OCI-LY7 (cell line): ENCODE results near the gene APBB1. TPM values are rescaled to one million over a fixed set of nuclear protein-coding genes. Genes with fewer than 3 reads are reported as not detected.

Source experiments
- BruUV-seq: library from RNA; stranded (reverse); fragments of 400-500 nt; replicated peaks from 2 replicates; lab custom pipeline; 2021; lab: Mats Ljungman, UMichigan
- CTCF ChIA-PET: fragments of 300-600 bp; sonication (Branson Sonifier 250); formaldehyde crosslinking; loops from one replicate; lab custom pipeline; 2022; ENCODE audit warnings: antibody characterized with exemption; ENCODE audit not compliant: unreplicated experiment; lab: Charles Lee
- POLR2A ChIA-PET: fragments of 300-600 bp; sonication (Branson Sonifier 250); formaldehyde crosslinking; loops from one replicate; lab custom pipeline; 2022; ENCODE audit warnings: antibody characterized with exemption; lab: Charles Lee
- DNase-seq: peaks from one replicate; pipeline ENCODE4 v3.0.0-alpha.2; 2015; ENCODE audit warnings: low spot score
- H2AFZ ChIP-seq: fragments of 200-600 bp; sonication (generic), shearing (Covaris generic); 2 replicates; pipeline ENCODE4 v1.6.1; 2014; ENCODE audit warnings: mild to moderate bottlenecking, antibody characterized with exemption, low read length, moderate library complexity
- H3K27ac ChIP-seq: fragments of 200-600 bp; sonication (generic); 2 replicates; pipeline ENCODE4 v1.5.1; 2014; ENCODE audit warnings: mixed run types, low read depth, mild to moderate bottlenecking, moderate library complexity, low read length, inconsistent platforms; ENCODE audit not compliant: poor library complexity, severe bottlenecking
- H3K36me3 ChIP-seq: fragments of 200-600 bp; sonication (generic); 2 replicates; pipeline ENCODE4 v1.6.1; 2014; ENCODE audit warnings: mild to moderate bottlenecking, antibody characterized with exemption, low read length, moderate library complexity, mixed read lengths; ENCODE audit not compliant: insufficient read depth
- H3K4me1 ChIP-seq: fragments of 200-600 bp; sonication (generic); 2 replicates; pipeline ENCODE4 v1.5.1; 2014; ENCODE audit warnings: mild to moderate bottlenecking, low read length; ENCODE audit not compliant: insufficient read depth, poor library complexity, severe bottlenecking
- H3K4me2 ChIP-seq: fragments of 200-600 bp; sonication (generic); 2 replicates; pipeline ENCODE4 v1.6.1; 2014; ENCODE audit warnings: mild to moderate bottlenecking, low read length
- H3K4me3 ChIP-seq: fragments of 200-600 bp; sonication (generic); 2 replicates; pipeline ENCODE4 v1.5.1; 2014; ENCODE audit warnings: mild to moderate bottlenecking, low read depth, low read length; ENCODE audit not compliant: poor library complexity, severe bottlenecking
- H3K79me2 ChIP-seq: fragments of 200-600 bp; sonication (generic); 2 replicates; pipeline ENCODE4 v1.6.1; 2016; ENCODE audit warnings: low read depth, mild to moderate bottlenecking, low read length, moderate library complexity, mixed read lengths; ENCODE audit not compliant: insufficient read depth
- H3K9me2 ChIP-seq: fragments of 200-600 bp; sonication (generic); 2 replicates; pipeline ENCODE4 v1.6.1; 2016; ENCODE audit warnings: mild to moderate bottlenecking, low read length, mixed read lengths; ENCODE audit not compliant: insufficient read depth
- H3K9me3 ChIP-seq: fragments of 200-600 bp; sonication (generic); 2 replicates; pipeline ENCODE4 v1.6.1; 2014; ENCODE audit warnings: mild to moderate bottlenecking, mixed run types, low read length, mixed read lengths
- H4K20me1 ChIP-seq: fragments of 200-600 bp; sonication (generic); 2 replicates; pipeline ENCODE4 v1.6.1; 2014; ENCODE audit warnings: mild to moderate bottlenecking, antibody characterized with exemption, low read length, moderate library complexity, mixed read lengths; ENCODE audit not compliant: insufficient read depth
- CTCF ChIP-seq: fragments of 200-600 bp; sonication (generic); conservative IDR thresholded peaks from 2 replicates; pipeline ENCODE4 v1.5.1; 2014; ENCODE audit warnings: mild to moderate bottlenecking, antibody characterized with exemption, low read length, moderate library complexity, mixed read lengths
- EZH2phosphoT487 ChIP-seq: fragments of 200-600 bp; sonication (generic); IDR thresholded peaks from 2 replicates; pipeline ENCODE4 v1.6.1; 2018; ENCODE audit warnings: low read depth, borderline replicate concordance, mild to moderate bottlenecking, mixed run types, antibody characterized with exemption, low read length, moderate library complexity, mixed read lengths
- intact Hi-C: fragments of 100-400 bp; cut with micrococcal nuclease; formaldehyde crosslinking; loops from one replicate; pipeline ENCODE4 v1.10.0; 2022; ENCODE audit not compliant: unreplicated experiment
- total RNA-seq, 2 experiments: library from RNA; depleted of rRNA in 1 of 2; stranded (reverse); fragments of >200 nt in 1 of 2; shearing (Covaris generic) in 1 of 2; gene quantifications; 2 replicates each; pipeline ENCODE4 v1.2.3, GENCODE V29; 2014 to 2022

APBB1 gene
- total RNA-seq, 2 experiments from 2014 or later, result 25.5 to 30.4 TPM

GRCh38 chr11:6362873-6363678 lies 55.8 kb downstream of the APBB1 start:
- ChIA-PET POLR2A (interaction anchor here (0.5 to 1.2 kb wide), 4 partner anchors 15 to 118 kb away, joined by 3 read pairs; partner anchors contain the start of genes ARFIP2 and TIMM10B), CTCF (interaction anchor here (0.8 to 2.7 kb wide), 11 partner anchors 9 to 168 kb away, joined by 3 to 14 read pairs (median 4); partner anchors contain the start of gene FHIP1B)
- Histone ChIP-seq H3K4me2 (no peak overlapping the region), H3K9me3 (no peaks in the 10 kb centered on the region), H3K79me2 (no peaks in the 10 kb centered on the region), H3K4me1 (no peaks in the 10 kb centered on the region), H4K20me1 (no peaks in the 10 kb centered on the region), H3K9me2 (no peaks in the 10 kb centered on the region), H3K36me3 (no peaks in the 10 kb centered on the region), H3K4me3 (no peak overlapping the region), H3K27ac (no peak overlapping the region), H2AFZ (no peak overlapping the region)
- DNase-seq, result peak; percentile 70
- intact Hi-C loops, result no loop called here
- BruUV-seq, result no TSS peak
- TF ChIP-seq CTCF (peak; percentile 87), EZH2phosphoT487 (no peak)

- Histone ChIP-seq H3K4me3 (no peak overlapping the region), H3K9me3 (no peaks in the 10 kb centered on the region), H3K36me3 (no peaks in the 10 kb centered on the region), H3K79me2 (no peaks in the 10 kb centered on the region), H3K4me1 (no peaks in the 10 kb centered on the region), H3K4me2 (no peak overlapping the region), H3K27ac (no peak overlapping the region), H2AFZ (no peak overlapping the region), H3K9me2 (no peaks in the 10 kb centered on the region), H4K20me1 (no peaks in the 10 kb centered on the region)
- no TSS peak for BruUV-seq
- no peak for DNase-seq
- CTCF ChIA-PET, result interaction anchor here (0.8 to 2.7 kb wide), 11 partner anchors 9 to 169 kb away, joined by 3 to 14 read pairs (median 4); partner anchors contain the start of gene FHIP1B
- POLR2A ChIA-PET, result interaction anchor here (0.5 to 1.2 kb wide), 4 partner anchors 16 to 119 kb away, joined by 3 read pairs; partner anchors contain the start of genes ARFIP2 and TIMM10B
- TF ChIP-seq EZH2phosphoT487 (no peak), CTCF (no peak)
- intact Hi-C loops, result no loop called here
Measured at GRCh38 chr11:6362185-6362872, 56.6 kb downstream of the APBB1 start.
